COR-L47 (cell line): ENCODE results near the gene FNDC5.

Experiments used
- DNase-seq: peaks from one replicate; lab custom pipeline; 2025; lab: John Stamatoyannopoulos, UW

FNDC5 gene

DNA sequence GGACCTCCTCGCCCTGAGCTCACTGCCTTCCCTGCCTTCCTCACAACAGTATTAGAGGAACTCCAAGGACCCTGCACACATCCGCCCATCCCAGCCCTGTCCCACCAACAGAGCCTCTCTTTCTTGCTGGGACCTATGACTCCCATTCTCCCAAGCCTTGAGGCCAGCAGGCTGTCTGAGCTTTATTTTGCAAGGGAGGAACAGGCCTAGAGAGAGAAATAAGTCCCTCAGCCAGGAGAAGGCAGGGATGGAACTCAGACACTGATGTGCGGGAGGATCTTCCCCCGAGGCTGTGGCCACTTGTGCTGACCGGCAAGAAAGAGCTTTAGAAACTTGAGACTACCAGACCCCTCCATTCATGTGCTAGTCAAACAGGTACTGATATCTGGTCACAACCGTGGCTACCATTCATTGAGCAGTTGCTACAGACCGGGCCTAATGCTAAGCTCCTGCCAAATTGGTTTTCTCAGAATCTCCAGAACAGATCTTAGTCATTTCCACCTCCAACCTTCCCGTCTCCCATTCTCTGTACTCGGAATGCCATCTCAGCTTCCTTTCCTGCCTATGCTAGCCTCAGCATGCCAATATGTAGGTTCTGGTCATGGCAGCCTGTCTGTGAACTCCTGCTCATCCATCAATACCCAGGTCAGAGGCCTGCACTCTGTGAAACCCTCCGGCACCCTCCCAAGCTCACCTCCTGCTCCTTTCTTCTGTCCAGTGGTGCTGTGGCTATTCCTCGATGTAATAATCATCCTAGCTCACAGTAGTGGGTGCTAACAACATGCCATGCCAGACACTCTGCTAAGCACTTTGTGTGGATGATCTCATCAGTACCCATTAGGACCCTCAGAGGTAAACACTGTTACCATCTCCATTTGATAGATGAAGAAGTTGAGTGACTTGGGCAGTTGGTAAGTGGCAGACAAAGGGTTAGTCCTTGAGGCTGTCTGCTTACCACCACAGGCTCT lies 26.7 kb upstream of the FNDC5 start:
- no peak for DNase-seq

- no peak for DNase-seq
Measured at GRCh38 chr1:32896451-32896850, 25.7 kb upstream of the FNDC5 start.

- DNase-seq, result no peak
Measured at GRCh38 chr1:32895325-32896215, 24.9 kb upstream of the FNDC5 start.

GRCh38 chr1:32894681-32895080 lies 24.0 kb upstream of the FNDC5 start:
- no peak for DNase-seq

DNA sequence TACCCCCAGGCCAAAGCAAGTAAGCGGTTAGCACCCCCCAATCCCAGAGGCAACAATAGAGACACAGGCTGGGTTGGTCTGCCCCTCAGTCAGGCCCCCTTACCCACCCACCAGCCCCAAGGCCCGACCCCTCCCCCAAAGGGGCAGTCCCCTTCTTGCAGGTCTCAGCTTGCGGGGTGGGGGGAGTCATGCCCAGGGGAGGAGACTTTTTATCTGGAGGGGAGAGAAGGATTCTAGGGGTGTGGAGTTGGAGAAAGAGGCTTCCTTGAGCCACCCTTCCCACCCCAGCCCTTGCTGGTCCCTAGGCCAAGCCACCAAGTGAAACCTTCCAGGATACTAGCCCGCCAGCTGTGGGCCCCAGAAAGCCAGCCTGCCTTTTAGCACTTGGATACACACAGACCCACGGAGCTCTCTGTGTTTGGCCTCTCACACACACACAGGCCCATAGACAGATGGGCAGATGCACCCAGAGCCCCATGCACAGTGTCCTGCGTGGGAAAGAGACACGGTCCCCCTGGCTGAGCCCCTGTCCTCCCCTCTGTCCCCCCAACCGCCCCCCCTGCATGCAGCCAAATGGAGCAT lies 23.4 kb upstream of the FNDC5 start:
- peak; percentile 54 for DNase-seq

GRCh38 chr1:32893198-32894018 lies 22.7 kb upstream of the FNDC5 start:
- DNase-seq, result peak; percentile 68

DNA sequence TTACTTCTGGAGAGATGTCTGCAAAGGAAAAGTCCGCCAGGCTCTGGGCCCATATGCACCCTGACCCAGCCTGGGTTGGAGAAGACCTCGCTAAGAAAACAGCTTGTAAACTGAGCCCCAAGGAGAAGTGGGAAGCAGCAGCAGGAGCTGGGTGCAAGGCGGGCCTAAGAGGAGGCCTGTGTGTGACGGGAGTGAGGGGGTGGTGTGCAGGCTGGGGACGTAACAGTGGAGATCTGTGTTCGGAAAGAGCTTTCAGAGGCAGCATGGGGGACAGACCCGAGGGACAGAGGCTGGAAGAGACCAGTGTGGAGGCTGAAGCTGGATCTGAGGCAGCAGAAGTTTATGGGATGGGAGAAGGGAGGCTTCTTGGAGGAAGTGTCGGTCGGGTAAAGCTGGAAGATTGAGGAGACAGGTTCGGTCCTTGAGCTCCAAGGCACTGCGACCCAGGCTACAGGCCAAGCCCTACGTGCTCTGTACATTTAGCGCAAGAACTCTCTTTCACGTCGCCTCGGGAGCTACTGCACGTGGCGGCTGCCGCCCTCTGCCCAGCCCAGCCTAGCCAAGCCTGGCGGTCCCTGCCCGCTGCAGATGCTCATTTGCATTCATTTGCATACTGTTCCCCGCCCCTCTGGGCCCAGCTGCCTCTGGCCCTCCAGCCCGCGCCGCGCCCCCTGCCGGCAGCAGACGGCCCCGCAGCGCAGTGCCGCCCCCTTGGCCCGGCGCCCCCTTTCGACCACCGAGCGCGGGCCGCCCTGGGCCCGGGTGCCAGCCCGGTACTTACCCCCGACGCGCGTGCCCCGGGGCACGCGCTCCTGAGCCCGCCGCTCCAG lies 21.9 kb upstream of the FNDC5 start:
- DNase-seq, result peak; percentile 56

GRCh38 chr1:32891630-32892029 lies 20.9 kb upstream of the FNDC5 start:
- no peak for DNase-seq

GRCh38 chr1:32891241-32891570 lies 20.5 kb upstream of the FNDC5 start:
- DNase-seq, result no peak

GRCh38 chr1:32890516-32891240 lies 20.0 kb upstream of the FNDC5 start:
- no peak for DNase-seq

DNA sequence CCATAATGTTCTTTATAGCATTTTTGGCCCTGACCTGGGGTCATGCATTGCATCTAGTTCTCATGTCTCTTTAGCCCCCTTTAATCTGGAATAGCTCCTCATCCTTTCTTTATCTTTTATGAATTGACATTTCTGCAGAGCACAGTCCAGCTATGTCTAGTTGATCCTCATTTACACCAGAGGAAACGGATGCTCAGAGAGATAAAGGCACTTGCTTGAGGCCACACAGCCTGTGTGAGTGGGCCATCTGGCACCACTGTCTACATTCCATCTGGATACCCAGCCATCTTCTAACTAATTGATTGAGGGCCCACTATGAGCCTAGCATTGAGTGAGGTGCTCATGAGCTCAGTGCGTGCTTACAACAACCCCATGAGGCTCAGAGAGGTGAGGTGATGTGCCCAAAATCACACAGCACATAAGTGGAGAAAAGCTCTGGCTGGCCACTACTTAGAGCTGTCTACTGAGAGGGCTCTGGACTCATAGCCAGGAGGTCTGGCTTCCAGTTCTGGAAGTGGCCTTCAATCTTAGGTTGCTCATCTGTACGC lies 19.1 kb upstream of the FNDC5 start:
- DNase-seq, result no peak

DNA sequence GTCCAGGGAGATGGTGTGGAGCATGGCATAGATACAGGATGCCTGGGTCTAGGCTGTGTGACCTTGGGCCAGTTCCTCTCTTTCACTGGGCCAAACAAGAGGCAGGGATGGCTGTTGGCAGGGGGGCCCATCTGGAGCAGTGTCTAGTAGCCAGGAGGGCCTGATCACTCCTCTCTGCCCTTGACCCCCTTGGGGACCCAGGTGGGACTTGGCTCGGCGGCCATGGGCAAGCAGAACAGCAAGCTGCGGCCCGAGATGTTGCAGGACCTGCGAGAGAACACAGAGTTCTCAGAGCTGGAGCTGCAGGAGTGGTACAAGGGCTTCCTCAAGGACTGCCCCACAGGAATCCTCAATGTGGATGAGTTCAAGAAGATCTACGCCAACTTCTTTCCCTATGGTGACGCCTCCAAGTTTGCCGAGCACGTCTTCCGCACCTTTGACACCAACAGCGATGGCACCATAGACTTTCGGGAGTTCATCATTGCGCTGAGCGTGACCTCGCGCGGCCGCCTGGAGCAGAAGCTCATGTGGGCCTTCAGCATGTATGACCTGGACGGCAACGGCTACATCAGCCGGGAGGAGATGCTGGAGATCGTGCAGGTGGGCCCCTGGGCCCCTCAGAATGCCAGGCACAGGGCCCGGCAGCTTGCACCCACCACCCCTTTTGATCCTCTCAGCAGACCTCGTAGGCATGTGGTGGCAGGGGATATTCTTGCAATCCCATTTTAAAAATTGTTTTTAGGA lies 18.1 kb upstream of the FNDC5 start:
- DNase-seq, result no peak

DNA sequence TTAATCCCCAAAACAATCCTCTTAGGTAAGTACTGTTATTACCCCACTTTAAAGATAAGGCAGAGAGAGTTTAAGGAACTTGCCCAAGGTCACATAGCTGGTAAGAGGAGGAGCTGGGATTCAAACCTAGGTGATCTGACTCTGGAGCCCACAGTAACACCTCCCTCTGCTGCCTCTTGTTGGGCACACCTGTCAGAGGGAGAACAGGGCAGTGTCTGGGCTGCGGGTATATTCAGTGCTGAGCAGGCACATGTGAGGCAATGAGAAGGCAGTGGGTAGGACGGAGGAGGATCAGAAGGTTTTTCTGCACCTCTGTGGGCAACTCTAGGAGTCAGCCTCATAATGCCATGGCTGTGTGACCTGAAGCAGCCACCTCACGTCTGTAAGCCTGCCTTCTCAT lies 17.4 kb upstream of the FNDC5 start:
- DNase-seq, result no peak

- DNase-seq, result no peak
Measured at GRCh38 chr1:32887623-32888022, 16.9 kb upstream of the FNDC5 start.

DNA sequence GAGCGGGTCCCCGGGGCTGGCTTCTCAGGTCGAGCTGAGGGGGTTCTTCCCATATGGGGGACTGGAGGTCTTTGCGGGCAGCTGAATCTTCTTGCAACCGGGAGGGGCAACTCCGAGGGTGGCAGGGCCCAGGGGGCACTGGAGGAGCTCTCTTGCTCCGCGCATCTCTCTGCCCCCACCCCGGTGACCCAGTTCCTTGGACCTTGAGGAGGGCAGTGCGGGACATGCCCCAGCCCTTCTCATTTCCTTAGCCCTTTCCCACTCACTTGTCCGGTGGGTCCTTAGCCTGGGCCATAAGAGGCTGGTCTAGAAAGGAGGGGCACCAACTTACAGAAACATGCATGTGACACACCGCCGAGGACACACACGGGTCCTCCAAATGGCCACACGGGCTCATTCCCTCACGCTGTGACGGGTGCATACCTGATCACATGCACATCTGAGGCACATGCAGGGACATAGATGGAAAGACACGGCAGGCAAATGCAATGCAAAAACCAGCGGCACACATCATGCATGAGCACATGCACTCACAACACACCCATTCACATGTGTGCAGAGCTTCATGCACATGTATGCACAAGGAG lies 16.2 kb upstream of the FNDC5 start:
- no peak for DNase-seq

DNA sequence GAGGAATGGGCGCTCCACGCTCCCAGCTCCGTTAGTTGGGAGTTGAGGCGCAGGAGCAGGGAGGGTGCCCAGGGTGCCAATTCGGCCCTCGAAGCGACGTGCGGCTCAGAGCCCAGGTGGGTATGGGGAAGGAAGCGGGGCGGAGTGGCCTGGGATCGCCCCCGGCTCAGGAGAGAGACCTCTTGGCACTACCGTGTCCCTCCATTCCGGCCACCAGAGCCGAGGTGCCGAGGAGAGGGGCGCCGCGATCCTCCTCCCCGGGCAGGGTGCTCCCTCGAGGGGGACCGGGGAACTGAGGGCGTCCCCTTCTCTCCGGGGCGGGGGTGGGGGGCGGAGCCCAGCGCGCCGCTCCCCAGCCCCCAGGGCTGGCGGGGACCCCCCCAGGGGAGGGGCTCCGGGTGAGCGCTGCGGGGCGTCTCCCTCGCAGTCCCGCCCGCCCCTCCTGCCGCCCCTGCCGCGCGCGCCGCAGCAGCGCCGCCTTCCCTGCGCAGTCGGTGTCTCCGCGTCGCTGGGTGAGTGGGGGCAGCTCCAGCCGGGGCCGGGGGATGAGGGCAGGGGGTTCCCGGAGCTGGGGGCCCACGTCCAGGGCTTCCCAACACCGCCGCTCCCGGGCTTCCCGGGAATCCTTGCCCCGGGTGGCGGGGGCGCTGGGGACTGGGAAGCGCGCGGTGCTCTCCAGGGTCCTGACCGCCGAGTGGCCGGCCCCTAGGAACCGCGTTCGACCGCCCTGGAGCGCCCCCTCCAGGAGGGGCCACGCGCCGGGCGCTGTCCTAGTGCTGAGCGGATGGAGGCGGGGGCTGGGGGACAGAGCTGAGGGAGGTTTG lies 15.5 kb upstream of the FNDC5 start, which contains the start of gene HPCA:
Gene HPCA (plus strand): TSS at position 488 of the 824 bp plus-strand sequence. CDS start 2,408 bp downstream, outside the sequence.
- DNase-seq, result no peak

DNA sequence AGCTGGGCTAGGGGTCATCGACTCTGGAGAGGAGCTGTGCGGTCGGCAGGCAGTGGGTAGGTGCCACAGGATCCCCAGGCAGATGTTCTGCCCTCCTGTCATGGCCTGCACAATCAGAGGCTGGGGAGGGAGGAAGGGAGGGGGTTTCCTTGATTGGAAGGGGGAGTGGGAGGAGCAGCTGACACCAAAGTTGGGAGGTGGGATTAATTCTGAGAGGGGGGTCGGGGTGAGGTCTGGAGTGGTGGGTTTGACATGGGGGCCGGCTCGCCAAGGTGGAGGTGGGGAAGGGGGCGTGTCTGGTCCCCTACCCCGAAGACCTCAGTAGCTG lies 14.9 kb upstream of the FNDC5 start:
- DNase-seq, result no peak

DNA sequence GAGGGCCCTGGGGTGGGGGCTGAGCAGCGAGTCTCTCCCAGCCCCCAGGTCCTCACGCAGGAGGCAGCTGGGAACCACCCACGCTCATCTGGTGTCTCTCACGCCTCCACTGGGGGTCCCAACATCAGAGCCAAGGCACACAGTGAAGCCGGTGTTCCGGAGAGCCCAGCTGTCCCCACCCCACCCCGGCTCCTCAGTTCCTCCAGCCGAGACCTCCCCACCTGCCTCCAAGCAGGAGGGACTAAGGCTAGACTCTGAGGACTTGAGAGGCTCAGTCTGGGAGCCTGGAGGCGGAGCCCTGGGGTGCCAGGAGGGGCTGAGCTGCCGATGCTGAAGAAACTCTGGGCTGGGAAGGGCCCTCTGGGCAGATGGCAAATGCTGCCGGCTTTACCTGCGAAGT lies 14.0 kb upstream of the FNDC5 start:
- DNase-seq, result no peak
